HEK293T (cell line): Measurements from ENCODE around the gene AHI1.
A peak's percentile ranks its signal among the peaks of the same experiment; 100 is the strongest.

Experiments
- CTCF ChIA-PET: fragments of 350-600 bp; formaldehyde crosslinking; extraction: SDS; loops from one replicate; lab custom pipeline; 2021; ENCODE audit warnings: antibody characterized with exemption, inconsistent platforms; lab: Yijun Ruan, JAX
- POLR2A ChIA-PET: fragments of 350-600 bp; formaldehyde crosslinking; extraction: SDS; loops from one replicate; lab custom pipeline; 2020; ENCODE audit warnings: antibody characterized with exemption, inconsistent platforms; lab: Yijun Ruan, JAX
- DNase-seq: peaks from one replicate; pipeline ENCODE4 v3.0.0; 2012; ENCODE audit warnings: mixed read lengths; ENCODE audit errors: extremely low spot score
- ARNT ChIP-seq: fragments of 450-650 bp; IDR thresholded peaks from 2 replicates; pipeline ENCODE4 v1.6.1; 2017; ENCODE audit warnings: mild to moderate bottlenecking
- BHLHE40 ChIP-seq: fragments of 450-650 bp; IDR thresholded peaks from 2 replicates; pipeline ENCODE4 v1.6.1; 2016; ENCODE audit warnings: mild to moderate bottlenecking, moderate library complexity, borderline replicate concordance
- CTBP1 ChIP-seq: fragments of 450-650 bp; IDR thresholded peaks from 2 replicates; pipeline ENCODE4 v1.6.1; 2016; ENCODE audit warnings: borderline replicate concordance
- ELF4 ChIP-seq: fragments of 450-650 bp; IDR thresholded peaks from 2 replicates; pipeline ENCODE4 v1.6.1; 2017; ENCODE audit warnings: antibody characterized with exemption
- FOXA1 ChIP-seq: fragments of 450-650 bp; IDR thresholded peaks from 2 replicates; pipeline ENCODE4 v1.6.1; 2016; ENCODE audit warnings: mild to moderate bottlenecking
- FOXK2 ChIP-seq: fragments of 450-650 bp; IDR thresholded peaks from 2 replicates; pipeline ENCODE4 v1.6.1; 2016; ENCODE audit warnings: mild to moderate bottlenecking
- FOXM1 ChIP-seq: fragments of 450-650 bp; IDR thresholded peaks from 2 replicates; pipeline ENCODE4 v1.6.1; 2017; ENCODE audit warnings: mild to moderate bottlenecking, borderline replicate concordance
- HDGF ChIP-seq: fragments of 450-650 bp; IDR thresholded peaks from 2 replicates; pipeline ENCODE4 v1.6.1; 2017; ENCODE audit warnings: antibody characterized with exemption, borderline replicate concordance
- L3MBTL2 ChIP-seq: fragments of 450-650 bp; conservative IDR thresholded peaks from 2 replicates; pipeline ENCODE4 v1.6.1; 2016; ENCODE audit warnings: mild to moderate bottlenecking
- LEF1 ChIP-seq: fragments of 450-650 bp; IDR thresholded peaks from 2 replicates; pipeline ENCODE4 v1.6.1; 2017; ENCODE audit warnings: mild to moderate bottlenecking, borderline replicate concordance
- NFRKB ChIP-seq: fragments of 450-650 bp; IDR thresholded peaks from 2 replicates; pipeline ENCODE4 v1.6.1; 2016; ENCODE audit warnings: mild to moderate bottlenecking, moderate library complexity
- PKNOX1 ChIP-seq: fragments of 450-650 bp; IDR thresholded peaks from 2 replicates; pipeline ENCODE4 v1.6.1; 2016
- SP1 ChIP-seq: fragments of 450-650 bp; IDR thresholded peaks from 2 replicates; pipeline ENCODE4 v1.6.1; 2017
- SUZ12 ChIP-seq: fragments of 450-650 bp; IDR thresholded peaks from 2 replicates; pipeline ENCODE4 v1.6.1; 2016; ENCODE audit warnings: mild to moderate bottlenecking
- TARDBP ChIP-seq: fragments of 450-650 bp; IDR thresholded peaks from 2 replicates; pipeline ENCODE4 v1.6.1; 2016
- ZNF384 ChIP-seq: fragments of 450-650 bp; IDR thresholded peaks from 2 replicates; pipeline ENCODE4 v1.6.1; 2016

The AHI1 gene

GRCh38 chr6:135514706-135515105 is 17.2 kb upstream of the AHI1 start:
- POLR2A ChIA-PET, result no interaction called here
- no peak for DNase-seq
- CTCF ChIA-PET, result no interaction called here
- TF ChIP-seq LEF1, result no peak

- no peak for TF ChIP-seq HDGF
- POLR2A ChIA-PET, result interaction anchor here (1.2 kb wide), 1 partner anchor 8 kb away, joined by 6 read pairs; no protein-coding TSS in a partner anchor
- CTCF ChIA-PET, result interaction anchor here (0.7 to 1.1 kb wide), 3 partner anchors 29 to 719 kb away, joined by 3 to 5 read pairs (median 4); no protein-coding TSS in a partner anchor
- peak; percentile 41 for DNase-seq
Measured at GRCh38 chr6:135506270-135506997, 8.9 kb upstream of the AHI1 start.

GRCh38 chr6:135505648-135506047 is 8.1 kb upstream of the AHI1 start:
- CTCF ChIA-PET, result interaction anchor here (1.1 kb wide), 1 partner anchor 30 kb away, joined by 5 read pairs; no protein-coding TSS in a partner anchor
- POLR2A ChIA-PET, result no interaction called here
- TF ChIP-seq FOXM1 (no peak), FOXK2 (no peak), NFRKB (no peak), ELF4 (no peak)
- DNase-seq, result no peak

GRCh38 chr6:135505222-135505621 is 7.7 kb upstream of the AHI1 start:
- ChIA-PET CTCF (no interaction called here), POLR2A (no interaction called here)
- TF ChIP-seq TARDBP (no peak), SP1 (no peak), LEF1 (no peak), FOXM1 (no peak), CTBP1 (no peak), ARNT (no peak), ZNF384 (no peak), BHLHE40 (no peak)
- no peak for DNase-seq

- ChIA-PET CTCF (no interaction called here), POLR2A (no interaction called here)
- no peak for DNase-seq
Measured at GRCh38 chr6:135504734-135505133, 7.2 kb upstream of the AHI1 start.

GRCh38 chr6:135503703-135504475 is 6.3 kb upstream of the AHI1 start:
- ChIA-PET CTCF (no interaction called here), POLR2A (no interaction called here)
- TF ChIP-seq L3MBTL2 (no peak), SP1 (no peak), PKNOX1 (no peak), FOXA1 (no peak), FOXM1 (no peak), BHLHE40 (no peak), TARDBP (no peak), SUZ12 (no peak), HDGF (no peak), ARNT (no peak), NFRKB (no peak), ZNF384 (no peak), ELF4 (no peak), CTBP1 (no peak), LEF1 (no peak), FOXK2 (no peak)
- DNase-seq, result no peak

More at GRCh38 chr6:135504734-135505133, 7.2 kb upstream of the AHI1 start:
- no peak for TF ChIP-seq ELF4
- TF ChIP-seq ARNT, result no peak
- TF ChIP-seq BHLHE40, result no peak
- no peak for TF ChIP-seq NFRKB
- TF ChIP-seq SP1, result no peak
- TF ChIP-seq FOXA1, result no peak
- no peak for TF ChIP-seq L3MBTL2
- no peak for TF ChIP-seq CTBP1
- no peak for TF ChIP-seq LEF1
- TF ChIP-seq ZNF384, result no peak
- no peak for TF ChIP-seq FOXK2
- no peak for TF ChIP-seq PKNOX1
- no peak for TF ChIP-seq FOXM1
- TF ChIP-seq TARDBP, result no peak
- TF ChIP-seq HDGF, result no peak
- no peak for TF ChIP-seq SUZ12
